EL (cell line): Measurements from ENCODE around the gene CPED1.

Experiments
- DNase-seq: peaks from one replicate; pipeline ENCODE4 v3.0.0-alpha.2; 2016

The CPED1 gene

GRCh38 chr7:121331574-121331973 is 343.1 kb downstream of the CPED1 start:
- no peak for DNase-seq

GRCh38 chr7:121334376-121334775 is 345.9 kb downstream of the CPED1 start:
- no peak for DNase-seq

- peak; percentile 33 for DNase-seq
These were observed 346.6 kb downstream of the CPED1 start for GRCh38 chr7:121334875-121335648.

- peak; percentile 13 for DNase-seq
These were observed 348.1 kb downstream of the CPED1 start for GRCh38 chr7:121336579-121336978.

- no peak for DNase-seq
These were observed 348.9 kb downstream of the CPED1 start for GRCh38 chr7:121337398-121337797.

- no peak for DNase-seq
These were observed 350.6 kb downstream of the CPED1 start for GRCh38 chr7:121339082-121339481.

- DNase-seq, result peak; percentile 6
These were observed 353.4 kb downstream of the CPED1 start for GRCh38 chr7:121341933-121342332.

GRCh38 chr7:121342631-121343030 is 354.1 kb downstream of the CPED1 start:
- DNase-seq, result no peak

- DNase-seq, result no peak
These were observed 354.8 kb downstream of the CPED1 start for GRCh38 chr7:121343302-121343701.

- no peak for DNase-seq
These were observed 355.6 kb downstream of the CPED1 start for GRCh38 chr7:121344093-121344492.

- no peak for DNase-seq
These were observed 356.0 kb downstream of the CPED1 start for GRCh38 chr7:121344497-121344896.
